Measurements from ENCODE around the gene HS6ST3.
"Not testable (repeated sequence)": the region's sequence is repeated elsewhere in the genome, so short reads cannot be mapped to it uniquely, and the experiment has no call there.

HS6ST3 gene

DNA sequence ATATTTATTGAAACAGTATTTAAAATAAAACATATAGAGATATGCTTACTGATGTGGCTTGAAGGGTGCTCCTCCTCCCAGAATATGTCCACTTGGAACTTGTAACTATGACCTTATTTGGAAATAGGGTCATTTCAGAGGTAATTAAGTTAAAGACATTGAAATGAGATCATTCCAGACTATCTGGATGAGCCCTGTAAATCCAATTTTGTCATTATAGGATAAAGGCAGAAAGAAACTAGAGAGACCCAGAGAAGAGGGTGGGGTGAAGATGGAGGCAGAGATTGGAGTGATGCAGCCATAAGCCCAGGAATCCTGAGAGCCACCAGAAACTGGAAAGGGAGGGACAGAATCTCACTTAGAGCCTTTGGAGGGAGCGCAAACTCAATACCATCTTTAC lies 661.2 kb downstream of the HS6ST3 start:
- DNase-seq: no peak

DNA sequence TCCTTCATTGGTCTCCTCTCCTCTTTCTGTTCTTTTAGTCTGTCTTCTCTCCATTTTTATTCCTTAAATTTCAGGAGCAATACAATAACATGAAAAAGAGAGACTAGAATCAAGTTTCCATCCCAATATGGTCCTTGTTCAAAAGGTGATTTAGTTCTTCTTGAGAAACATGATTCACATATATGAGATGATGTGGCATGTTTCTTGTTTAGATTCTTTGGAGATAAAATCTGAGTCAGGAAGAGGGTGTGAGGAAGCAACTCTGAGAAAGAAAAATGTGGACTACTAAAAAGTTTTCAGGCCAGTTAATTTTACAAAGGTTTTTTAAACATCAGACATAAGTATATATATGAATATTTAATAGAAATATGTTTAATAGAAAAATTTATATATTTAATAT lies 673.0 kb downstream of the HS6ST3 start:
- DNase-seq: no peak

DNA sequence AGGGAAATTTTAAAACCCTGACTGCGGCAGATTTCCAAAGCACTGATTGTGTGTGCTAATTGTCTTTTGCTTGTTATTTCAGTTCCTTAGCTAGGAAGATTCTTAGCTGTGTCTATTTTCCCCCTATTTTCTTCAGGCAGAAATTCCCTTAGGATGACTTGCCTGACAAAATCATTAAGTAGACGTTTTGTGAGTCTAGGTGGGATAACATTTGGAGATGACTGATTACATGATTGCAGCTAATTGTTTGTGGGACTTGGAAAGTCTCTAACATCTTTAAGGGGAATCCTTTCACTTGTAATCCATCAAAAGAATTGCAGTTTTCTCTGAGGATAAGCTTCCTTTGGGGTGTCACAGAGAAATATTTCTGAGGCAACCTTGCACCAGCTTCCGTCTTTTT lies 676.4 kb downstream of the HS6ST3 start:
- no peak for DNase-seq

DNA sequence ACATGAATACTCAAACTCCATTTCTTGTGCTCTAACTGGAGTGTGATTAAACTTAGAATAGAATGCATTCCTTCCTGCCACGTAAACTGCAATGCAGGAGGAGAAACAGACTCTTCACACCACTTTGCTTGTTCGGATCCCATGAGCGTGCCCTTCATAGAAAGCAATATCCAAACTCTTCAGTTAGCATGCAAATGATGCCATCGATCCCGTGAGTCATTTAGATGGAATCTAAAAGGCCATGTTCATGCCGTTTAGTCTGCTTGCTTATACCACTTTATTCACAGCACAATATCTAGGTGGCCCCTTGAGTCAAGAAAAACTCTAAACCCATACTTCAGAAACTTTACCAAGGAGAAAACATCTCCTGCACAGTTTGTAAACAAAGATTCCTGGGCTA lies 678.6 kb downstream of the HS6ST3 start:
- DNase-seq: no peak

DNA sequence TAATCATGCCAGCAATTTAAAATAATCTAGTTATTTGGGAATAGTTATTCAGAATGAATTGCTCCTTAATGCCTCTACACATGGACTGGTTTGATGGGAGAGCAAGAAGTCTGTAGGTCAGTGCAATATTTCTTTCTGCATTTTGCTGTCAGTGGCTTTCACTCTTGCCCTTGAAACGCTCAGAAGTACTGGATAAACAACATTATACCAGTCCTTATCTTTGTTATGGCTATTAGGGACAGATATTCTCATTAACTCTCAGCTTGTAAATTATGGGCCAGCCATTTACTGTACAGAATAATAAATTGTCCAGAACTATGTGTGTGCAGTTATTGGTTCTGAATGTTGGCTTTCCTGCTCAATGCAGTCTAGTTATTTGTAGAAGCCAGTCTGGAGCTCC lies 680.0 kb downstream of the HS6ST3 start:
- no peak for DNase-seq

DNA sequence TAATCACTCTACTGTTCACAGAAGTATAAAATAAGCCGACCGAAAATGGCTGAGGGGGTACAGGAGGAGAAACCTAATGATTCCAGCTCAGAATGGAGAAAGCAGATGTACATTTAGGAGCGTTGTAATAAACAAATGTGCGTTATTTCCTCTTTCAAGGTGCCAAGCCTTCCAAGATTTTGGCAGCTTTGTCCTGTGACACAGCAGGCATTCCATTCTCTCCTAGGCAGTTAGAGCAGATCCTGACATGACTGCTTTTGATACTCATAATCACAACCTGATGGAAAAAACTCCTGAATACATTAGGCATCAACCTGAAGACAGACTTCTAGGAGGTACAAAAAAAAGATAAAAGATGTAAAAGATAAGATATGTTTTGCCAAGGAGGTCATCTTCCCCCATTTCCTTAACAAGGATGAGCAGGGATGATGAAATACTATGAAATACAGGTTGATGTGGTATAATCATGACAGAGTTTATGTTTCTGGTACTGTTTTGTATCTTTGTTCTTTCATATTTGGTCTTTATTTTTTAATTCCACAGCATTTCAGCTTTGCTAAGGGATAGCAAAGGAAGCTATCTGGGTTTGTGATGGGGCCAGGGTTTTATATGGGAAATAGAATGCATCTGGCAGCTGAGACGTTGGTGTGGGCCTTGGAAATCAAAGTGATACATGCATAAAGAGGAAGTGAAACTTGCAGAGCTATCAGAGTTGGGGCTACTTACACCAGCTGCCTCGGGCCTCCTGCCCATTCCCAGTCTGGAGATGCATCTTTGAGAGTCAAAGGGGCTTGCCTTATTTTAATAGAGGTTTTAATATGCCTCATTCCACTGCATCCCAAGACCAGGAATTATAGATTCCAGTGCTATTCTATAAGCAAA lies 681.8 kb downstream of the HS6ST3 start:
- no peak for DNase-seq

DNA sequence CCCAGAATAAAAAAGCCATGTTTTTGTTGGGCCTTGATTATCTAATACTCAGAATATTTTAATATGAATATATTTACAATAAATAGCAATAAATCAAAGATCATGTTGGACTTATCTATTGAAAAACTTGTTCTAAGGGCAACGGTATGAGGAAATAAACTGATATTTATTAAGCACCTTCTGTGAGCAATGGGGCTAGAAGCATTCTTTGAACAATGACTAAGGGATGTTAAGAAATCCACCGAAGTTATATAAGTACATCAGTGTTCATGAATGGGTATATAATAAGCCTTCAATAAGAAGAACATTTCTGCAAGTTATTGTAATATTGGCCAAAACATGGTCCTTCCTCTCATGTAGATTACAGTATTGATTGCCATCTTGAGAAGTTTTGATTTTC lies 682.5 kb downstream of the HS6ST3 start:
- DNase-seq: no peak

DNA sequence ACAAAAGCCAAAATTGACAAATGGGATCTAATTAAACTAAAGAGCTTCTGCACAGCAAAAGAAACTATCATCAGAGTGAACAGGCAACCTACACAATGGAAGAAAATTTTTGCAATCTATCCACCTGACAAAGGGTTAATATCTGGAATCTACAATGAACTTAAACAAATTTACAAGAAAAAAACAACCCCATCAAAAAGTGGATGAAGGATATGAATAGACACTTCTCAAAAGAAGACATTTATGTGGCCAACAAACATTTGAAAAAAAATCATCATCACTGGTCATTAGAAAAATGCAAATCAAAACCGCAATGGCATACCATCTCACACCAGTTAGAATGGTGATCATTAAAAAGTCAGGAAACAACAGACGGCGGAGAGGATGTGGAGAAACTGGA lies 688.4 kb downstream of the HS6ST3 start:
- not testable (repeated sequence) for DNase-seq

DNA sequence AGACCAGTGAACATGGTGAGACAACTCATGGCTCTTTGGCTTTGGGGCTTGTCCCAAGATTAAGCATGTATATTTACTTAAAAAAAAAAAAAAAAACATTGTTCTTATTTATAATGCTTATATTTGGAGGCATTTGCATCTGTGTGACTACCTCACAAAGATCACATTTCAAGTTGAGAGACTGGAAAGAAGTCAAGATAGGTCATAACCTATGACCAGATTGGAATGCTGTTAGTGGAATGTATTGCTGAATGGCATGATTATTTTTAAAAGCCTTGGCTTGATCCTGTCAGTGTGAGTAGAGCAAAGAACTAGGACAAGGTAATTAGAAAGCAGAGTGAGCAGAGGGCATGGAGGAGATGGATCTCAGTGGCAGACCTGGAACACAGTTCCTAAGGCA lies 689.8 kb downstream of the HS6ST3 start:
- DNase-seq: no peak

DNA sequence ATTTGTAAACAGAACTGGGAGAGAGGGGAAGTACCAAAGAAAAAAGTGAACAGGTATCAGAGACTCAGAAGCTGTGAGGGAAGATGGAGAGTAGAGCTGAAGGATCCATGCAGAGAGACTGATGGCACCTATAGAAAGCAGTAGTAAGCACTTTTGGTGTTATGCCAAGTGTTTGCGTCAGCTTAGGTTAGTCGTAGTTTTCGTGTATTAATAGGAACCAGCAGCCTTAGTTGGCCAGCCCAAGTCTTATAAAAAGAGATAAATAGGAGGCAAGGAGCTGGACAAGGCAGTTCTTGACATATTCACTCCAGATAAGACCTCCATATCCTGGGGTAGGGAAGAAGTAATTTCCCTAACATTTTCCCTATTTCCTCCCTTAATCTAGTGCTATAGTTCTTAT lies 690.2 kb downstream of the HS6ST3 start:
- DNase-seq: no peak

DNA sequence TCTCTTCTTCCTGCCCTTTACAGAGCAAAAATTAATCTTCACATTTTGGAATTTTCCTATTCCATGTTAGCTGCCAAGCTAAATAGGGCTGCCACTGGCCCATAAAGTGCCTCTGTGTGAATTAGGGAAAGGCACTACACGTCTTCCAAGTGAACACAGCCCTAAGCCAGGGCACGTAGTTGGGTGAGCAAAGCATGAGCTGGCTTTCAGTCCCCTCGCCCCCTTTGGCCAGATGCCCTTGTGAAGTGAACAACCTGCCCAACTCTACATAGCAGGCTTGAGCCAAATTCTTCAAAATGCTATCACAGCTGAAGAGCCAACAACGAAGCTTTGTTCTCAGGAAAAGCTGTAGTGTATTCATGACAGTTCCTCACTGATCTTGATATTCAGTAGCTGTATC lies 691.2 kb downstream of the HS6ST3 start:
- DNase-seq: no peak

DNA sequence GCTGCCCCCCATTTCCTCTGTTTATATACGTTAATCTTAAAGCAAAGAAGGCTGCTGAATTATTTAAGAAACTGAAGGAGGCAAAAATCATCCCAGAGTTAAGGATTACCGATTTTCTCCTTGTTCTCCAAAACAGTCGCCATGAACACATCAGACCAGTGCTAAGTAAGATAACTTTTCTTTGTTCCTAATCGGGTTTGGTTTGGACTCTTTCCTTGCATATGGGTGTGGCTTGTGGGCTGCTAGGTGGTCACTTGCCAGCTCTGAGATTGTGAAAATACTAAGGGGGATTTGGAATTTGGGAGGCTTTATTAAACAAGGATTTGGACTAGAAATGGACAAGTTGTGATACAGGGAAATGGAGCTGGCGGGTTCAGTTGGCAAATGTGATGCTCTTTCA lies 692.3 kb downstream of the HS6ST3 start:
- DNase-seq: no peak

DNA sequence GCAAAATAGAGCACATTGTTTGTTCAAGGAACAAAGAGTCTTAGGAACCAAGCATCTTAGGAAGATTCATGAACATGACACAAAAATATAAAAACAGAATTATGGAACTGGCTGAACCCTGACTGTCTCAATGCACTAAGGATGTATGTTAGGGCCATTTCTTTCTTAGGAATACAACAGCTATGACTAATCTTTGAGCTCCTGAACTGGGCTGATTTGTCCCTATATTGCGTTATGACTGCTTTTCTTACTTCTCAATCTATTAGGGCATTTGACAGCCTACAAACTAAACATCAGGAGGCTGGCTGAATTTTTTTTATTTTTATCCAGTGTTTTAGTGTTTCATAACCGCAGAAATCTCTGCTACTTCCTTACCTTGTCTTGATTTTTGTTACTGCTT lies 693.1 kb downstream of the HS6ST3 start:
- no peak for DNase-seq

DNA sequence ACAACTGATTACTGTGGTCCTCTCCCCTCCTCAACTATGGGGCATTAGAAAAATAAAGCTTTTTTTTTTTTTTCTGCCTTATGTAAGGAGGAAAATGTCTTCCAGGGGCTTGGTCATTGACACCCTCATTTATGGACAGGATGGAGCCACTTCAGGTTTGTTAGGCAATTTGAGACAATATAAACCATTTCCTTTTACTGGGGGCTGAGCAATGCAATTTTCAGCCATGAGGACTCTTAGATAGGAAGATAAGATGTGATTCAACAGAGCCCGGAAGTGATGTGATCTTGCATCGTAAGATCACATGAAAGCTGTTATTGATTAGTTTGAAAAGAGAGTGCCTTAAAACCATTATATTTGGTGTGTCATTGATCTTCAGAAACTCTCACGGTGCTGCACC lies 693.6 kb downstream of the HS6ST3 start:
- DNase-seq: no peak

DNA sequence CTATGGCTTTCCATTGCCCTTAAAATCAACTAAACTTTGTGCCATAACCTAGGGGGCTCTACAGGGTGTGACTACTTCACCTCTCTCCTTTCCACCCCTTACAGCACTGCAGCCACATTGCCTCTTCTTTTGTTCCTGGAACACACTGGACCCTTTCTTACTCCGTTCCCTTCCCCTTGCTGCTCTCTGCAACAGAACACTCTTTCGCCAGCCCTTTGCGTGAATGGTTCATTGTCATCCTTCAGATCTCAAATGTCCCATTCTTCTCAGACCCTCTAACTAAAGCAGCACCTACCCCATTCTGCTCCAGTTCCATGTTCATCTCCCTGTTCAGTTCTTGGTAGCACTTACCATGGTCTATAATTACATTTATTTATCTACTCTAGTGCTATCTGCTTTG lies 696.1 kb downstream of the HS6ST3 start:
- no peak for DNase-seq

DNA sequence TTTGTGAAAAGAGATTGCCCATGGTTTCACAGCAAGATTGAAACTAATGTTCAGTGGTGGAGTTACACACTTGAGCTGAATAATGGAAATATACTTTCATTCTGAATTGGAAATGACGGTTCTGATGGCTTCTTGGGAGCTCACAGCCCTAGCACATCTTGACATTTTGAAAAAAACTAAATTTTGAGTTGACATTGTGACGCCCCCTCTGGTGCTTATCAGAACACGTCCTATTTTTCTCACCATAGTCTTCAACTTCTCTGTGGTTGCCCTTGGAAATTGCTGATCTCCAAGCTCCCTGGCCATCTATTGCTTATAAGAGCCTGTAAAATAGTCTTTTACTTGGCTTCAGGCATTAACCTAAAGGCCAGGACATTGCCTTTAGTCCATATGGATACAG lies 702.3 kb downstream of the HS6ST3 start:
- DNase-seq: no peak

DNA sequence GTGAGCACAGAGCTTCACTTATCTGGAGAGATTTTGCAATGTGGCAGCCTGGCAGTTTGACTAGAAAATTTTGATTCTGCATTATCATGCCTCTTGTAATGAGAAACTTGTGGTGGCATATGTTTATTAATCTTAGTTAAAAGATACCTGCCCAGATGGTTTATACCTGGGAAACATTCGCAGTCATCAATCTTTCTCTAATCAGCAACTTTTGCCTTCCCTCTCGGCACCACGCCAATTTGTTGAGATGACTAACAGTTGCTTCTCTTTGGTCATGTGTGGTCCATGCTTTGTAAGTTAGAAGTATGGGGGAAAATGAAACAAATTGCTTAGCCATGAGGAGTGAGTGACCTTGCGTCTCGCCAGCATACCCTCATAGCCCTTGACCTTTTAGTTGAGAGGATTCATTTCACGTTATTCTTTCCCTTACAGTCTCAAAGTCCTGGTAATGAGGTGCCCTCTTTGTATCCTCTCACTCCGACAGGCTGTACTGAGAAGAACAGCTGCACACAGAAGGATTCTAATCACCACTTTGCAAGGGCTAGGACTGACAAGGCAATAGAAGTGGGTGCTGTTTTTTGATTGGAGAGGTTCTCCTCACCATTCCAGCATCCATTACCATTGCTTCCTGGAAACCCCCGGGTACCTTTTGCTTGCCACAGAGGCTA lies 703.0 kb downstream of the HS6ST3 start:
- no peak for DNase-seq

DNA sequence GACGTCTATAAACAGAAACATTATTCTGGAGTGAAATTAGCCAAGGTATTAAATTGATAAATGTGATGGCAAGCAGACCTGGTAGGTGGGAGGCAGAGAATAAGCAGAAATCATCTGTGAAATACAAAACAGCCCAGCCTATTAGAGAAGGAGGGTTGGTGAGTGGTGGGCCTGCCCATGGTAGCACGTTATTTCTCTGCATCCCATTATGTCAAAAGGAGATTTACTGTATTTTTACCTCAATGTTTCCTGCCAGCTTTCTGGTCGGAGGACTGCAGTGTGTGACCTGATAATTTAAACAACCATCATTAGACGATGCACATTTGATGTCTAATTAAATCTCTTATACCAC lies 703.5 kb downstream of the HS6ST3 start:
- no peak for DNase-seq

DNA sequence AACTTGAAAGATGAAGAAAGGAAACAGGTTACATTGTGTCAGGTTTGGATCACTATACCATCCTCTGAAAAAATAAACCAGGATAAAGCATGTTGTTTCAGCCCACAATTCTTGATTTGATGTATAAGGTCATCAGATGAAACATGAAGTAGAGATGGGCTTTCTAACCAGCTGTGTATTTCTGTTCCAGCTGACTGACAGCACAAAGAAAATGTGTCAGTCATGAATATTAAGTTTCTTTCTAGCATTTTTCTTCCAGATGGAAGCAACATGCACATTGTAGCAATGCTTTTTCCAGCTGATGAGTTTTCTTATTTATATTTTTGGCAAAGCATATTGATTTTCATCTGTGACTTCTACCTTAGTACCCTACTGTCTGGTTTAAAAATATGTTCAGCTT lies 704.8 kb downstream of the HS6ST3 start:
- no peak for DNase-seq

DNA sequence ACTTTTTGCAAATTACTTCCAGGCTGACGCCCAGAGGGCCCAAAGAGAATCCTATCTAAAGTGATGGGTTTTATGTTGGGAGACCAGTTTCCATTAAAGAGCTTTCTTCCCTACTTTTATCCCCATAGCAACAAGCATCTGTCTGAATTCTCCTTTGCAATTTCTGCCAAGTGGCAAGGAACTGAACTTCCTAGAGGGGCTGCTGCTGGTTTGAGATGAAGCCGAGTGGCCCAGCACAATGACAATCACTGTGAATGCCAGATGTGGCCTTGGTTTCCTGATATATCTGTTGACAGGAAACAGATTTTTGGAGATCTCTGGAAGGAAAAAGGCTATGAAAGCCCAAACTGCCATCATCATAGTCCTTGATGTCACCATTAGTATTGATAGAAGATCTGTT lies 705.8 kb downstream of the HS6ST3 start:
- no peak for DNase-seq

DNA sequence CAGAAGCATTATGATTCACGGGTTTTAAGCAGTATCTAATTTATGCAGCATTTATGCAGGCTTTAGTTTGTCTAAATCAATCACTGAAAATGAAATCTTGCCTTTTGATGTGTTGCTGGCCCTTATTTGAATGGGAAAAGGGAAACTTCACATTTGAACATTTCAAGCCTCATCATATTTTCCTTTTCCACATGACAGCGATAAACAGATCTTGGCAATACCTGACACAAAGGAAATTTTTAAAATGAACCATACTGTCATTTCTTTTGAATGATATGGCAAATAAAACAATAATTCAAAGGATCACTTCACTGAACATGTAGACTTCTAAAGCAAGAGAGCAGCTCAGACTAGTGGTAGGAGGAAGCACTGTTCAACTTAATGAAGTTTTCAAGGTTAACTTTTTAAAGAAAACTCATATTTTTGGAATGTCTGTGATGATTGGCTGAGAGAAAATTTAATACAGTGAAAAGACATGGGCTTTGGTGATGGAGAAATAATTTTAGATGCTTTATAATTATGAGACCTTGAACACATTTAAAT lies 706.3 kb downstream of the HS6ST3 start:
- DNase-seq: no peak

DNA sequence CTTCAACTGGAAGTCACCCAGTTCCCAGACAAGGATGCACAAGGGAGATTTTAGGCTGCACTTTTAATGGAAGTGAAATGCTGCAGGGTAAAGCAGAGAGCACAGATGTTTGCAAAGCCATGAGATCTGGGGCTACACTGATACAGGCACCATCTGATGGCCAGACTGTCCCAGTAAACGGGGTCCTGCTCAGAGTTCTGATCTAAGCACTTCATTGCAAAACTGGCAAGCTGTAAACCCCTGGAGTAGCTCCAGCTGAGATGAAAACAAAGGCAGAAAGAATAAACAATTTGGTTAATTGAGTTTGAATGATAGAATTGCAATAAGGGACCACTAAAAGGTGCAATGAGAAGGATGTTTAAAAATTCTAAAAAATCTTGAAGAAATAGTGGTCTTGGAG lies 707.2 kb downstream of the HS6ST3 start:
- no peak for DNase-seq

DNA sequence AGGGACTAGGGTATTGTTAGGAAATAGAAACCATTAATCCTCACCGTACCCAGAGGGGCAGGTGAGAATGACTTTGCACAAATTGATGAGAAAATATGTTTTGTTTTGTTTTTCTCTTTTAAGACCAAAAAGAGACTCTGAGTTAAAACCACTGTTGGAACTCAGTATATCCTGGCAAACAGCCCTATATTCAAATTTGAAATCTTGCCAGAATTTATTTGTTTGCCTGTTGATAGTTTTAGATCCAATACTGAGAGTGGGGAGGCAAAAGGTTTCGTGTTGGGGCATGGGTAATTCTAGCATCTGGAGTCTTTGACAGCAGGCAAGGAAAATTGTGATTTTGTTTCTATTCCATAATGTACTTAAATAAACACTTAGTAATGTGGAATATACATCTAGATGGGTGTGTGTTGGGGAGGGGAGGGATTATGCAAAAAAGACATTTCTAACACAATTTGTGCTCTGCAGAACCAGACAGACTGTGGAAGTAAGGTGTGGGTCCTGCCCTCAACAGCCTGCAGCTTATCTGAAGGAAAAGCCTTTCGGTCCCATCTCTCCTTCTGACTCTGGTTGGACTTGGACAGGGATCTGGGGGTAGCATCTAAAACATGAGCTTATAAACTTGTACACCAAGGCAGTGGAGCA lies 713.7 kb downstream of the HS6ST3 start:
- no peak for DNase-seq

DNA sequence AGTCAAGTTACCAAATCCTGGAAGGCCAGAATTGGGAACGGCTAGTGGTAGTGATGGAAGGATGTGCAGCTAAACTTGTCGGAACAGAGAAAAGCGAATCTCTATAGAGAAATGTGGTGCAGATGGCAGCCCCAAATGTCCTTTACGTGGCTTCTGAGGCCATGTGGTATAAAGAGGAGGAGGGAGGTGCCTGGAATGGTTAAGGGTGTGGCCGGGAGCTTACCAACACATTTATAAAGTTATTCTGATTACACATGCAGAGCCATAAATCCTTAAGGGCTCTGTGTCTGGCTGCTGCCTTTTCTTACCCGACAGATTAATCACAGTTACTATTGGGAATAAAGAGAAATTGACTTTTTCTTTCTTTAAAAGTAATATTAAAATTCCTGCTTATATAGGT lies 714.3 kb downstream of the HS6ST3 start:
- DNase-seq: no peak

Data from NCI-H510A (cell line).